H1 (cell line): Measurements from ENCODE around the gene SLC24A3. TPM values are rescaled to one million over a fixed set of nuclear protein-coding genes. Genes with fewer than 3 reads are reported as not detected.

Experiments used
- CTCF ChIA-PET: fragments of 300-600 bp; sonication (Branson Sonifier 250); formaldehyde crosslinking; loops from one replicate; lab custom pipeline; 2021; ENCODE audit not compliant: partially characterized antibody; lab: Charles Lee
- POLR2A ChIA-PET: fragments of 300-600 bp; sonication (Branson Sonifier 250); formaldehyde crosslinking; loops from one replicate; lab custom pipeline; 2021; ENCODE audit warnings: inconsistent platforms; ENCODE audit not compliant: partially characterized antibody; lab: Charles Lee
- DNase-seq, 2 experiments: peaks; one replicate each; pipeline versions ENCODE4 v3.0.0 to v3.0.0-alpha.2; 2010 to 2022; ENCODE audit warnings: low spot score in 2 of 2, low read depth in 1 of 2, mixed read lengths in 1 of 2
- FAIRE-seq: peaks from 2 replicates; lab custom pipeline; 2011; peaks lifted over from hg19 to GRCh38; lab: Jason Lieb, UNC
- H2AFZ ChIP-seq: 2 replicates; pipeline ENCODE4 v1.8.1; 2012; ENCODE audit warnings: low read length, inconsistent platforms
- H2AK5ac ChIP-seq: 2 replicates; pipeline ENCODE4 v1.6.1; 2013; ENCODE audit warnings: low read depth, low read length
- H2BK120ac ChIP-seq: replicated peaks from 2 replicates; pipeline ENCODE3; 2013; ENCODE audit warnings: low read depth, low read length, inconsistent platforms
- H2BK12ac ChIP-seq: 2 replicates; pipeline ENCODE4 v1.6.1; 2013; ENCODE audit warnings: low read depth, low read length
- H2BK15ac ChIP-seq: 2 replicates; pipeline ENCODE4 v1.6.1; 2013; ENCODE audit warnings: low read length
- H2BK20ac ChIP-seq: 2 replicates; pipeline ENCODE4 v1.6.1; 2013; ENCODE audit warnings: low read length
- H2BK5ac ChIP-seq: 2 replicates; pipeline ENCODE4 v1.6.1; 2013; ENCODE audit warnings: low read depth, low read length
- H3K14ac ChIP-seq: 2 replicates; pipeline ENCODE4 v1.6.1; 2013; ENCODE audit warnings: inconsistent platforms; ENCODE audit not compliant: insufficient read length
- H3K18ac ChIP-seq: 2 replicates; pipeline ENCODE4 v1.6.1; 2013; ENCODE audit warnings: low read length; ENCODE audit errors: extremely low read depth
- H3K23ac ChIP-seq: 2 replicates; pipeline ENCODE4 v1.6.1; 2013; ENCODE audit warnings: inconsistent platforms; ENCODE audit not compliant: insufficient read length
- H3K23me2 ChIP-seq: 2 replicates; pipeline ENCODE4 v1.6.1; 2013; ENCODE audit warnings: low read depth, low read length
- H3K27ac ChIP-seq: 2 replicates; pipeline ENCODE4 v1.6.1; 2011; ENCODE audit warnings: low read depth, low read length, inconsistent platforms
- H3K27me3 ChIP-seq, 4 experiments: replicated peaks in 1 of 4; 1 replicate in 1 of 4; 2 replicates in 3 of 4; pipeline versions ENCODE4 v1.6.1 to v1.8.1; 2011 to 2013; ENCODE audit warnings: low read length in 3 of 4, mild to moderate bottlenecking in 3 of 4, inconsistent platforms in 2 of 4, mixed read lengths in 2 of 4, moderate library complexity in 1 of 4; ENCODE audit not compliant: control insufficient read depth in 3 of 4, insufficient read depth in 3 of 4; ENCODE audit errors: extremely low read depth in 1 of 4
- H3K36me3 ChIP-seq, 4 experiments: 2 replicates each; pipeline versions ENCODE4 v1.6.1 to v1.8.1; 2011 to 2013; ENCODE audit warnings: mild to moderate bottlenecking in 4 of 4, low read length in 3 of 4, moderate library complexity in 2 of 4, control low read depth in 1 of 4, inconsistent platforms in 1 of 4; ENCODE audit not compliant: insufficient read depth in 4 of 4, control insufficient read depth in 2 of 4
- H3K4ac ChIP-seq: replicated peaks from 2 replicates; pipeline ENCODE3; 2013; ENCODE audit warnings: low read length, low read depth, mixed read lengths, inconsistent platforms; ENCODE audit not compliant: insufficient read length
- H3K4me1 ChIP-seq, 4 experiments: replicated peaks in 1 of 4; 1 replicate in 1 of 4; 2 replicates in 3 of 4; pipeline versions ENCODE4 v1.6.1 to v1.8.1; 2011 to 2013; ENCODE audit warnings: low read length in 3 of 4, inconsistent platforms in 2 of 4, mixed read lengths in 1 of 4; ENCODE audit not compliant: insufficient read depth in 4 of 4, control insufficient read depth in 3 of 4
- H3K4me2 ChIP-seq, 2 experiments: 2 replicates each; pipeline versions ENCODE4 v1.6.1 to v1.8.1; 2011 to 2013; ENCODE audit warnings: low read depth in 2 of 2, low read length in 2 of 2, control low read depth in 1 of 2, inconsistent platforms in 1 of 2, mild to moderate bottlenecking in 1 of 2; ENCODE audit not compliant: insufficient read depth in 1 of 2
- H3K4me3 ChIP-seq, 4 experiments: fragments of 200-600, 300-600 bp in 1 of 4; sonication (generic), shearing (Covaris generic), sonication (Bioruptor Twin) in 1 of 4; 2 replicates each; pipeline versions ENCODE4 v1.5.1 to v1.8.1; 2011 to 2016; ENCODE audit warnings: low read length in 4 of 4, low read depth in 3 of 4, control low read depth in 2 of 4, inconsistent platforms in 2 of 4, mild to moderate bottlenecking in 2 of 4, mixed read lengths in 1 of 4, moderate library complexity in 1 of 4; ENCODE audit not compliant: insufficient read depth in 2 of 4; ENCODE audit errors: extremely low read depth in 1 of 4
- H3K56ac ChIP-seq: replicated peaks from 2 replicates; pipeline ENCODE3; 2013; ENCODE audit warnings: low read depth, mild to moderate bottlenecking, mixed read lengths, low read length, inconsistent platforms; ENCODE audit not compliant: insufficient read length
- H3K79me1 ChIP-seq: 2 replicates; pipeline ENCODE4 v1.6.1; 2013; ENCODE audit warnings: low read depth, low read length, control low read depth
- H3K79me2 ChIP-seq, 2 experiments: 2 replicates each; pipeline versions ENCODE4 v1.6.1 to v1.8.1; 2012 to 2013; ENCODE audit warnings: low read length in 2 of 2, mild to moderate bottlenecking in 2 of 2, inconsistent platforms in 1 of 2; ENCODE audit not compliant: insufficient read depth in 2 of 2, control insufficient read depth in 1 of 2
- H3K9ac ChIP-seq, 4 experiments: replicated peaks in 1 of 4; 1 replicate in 1 of 4; 2 replicates in 3 of 4; pipeline versions ENCODE4 v1.6.1 to v1.8.1; 2011 to 2013; ENCODE audit warnings: low read depth in 3 of 4, low read length in 3 of 4, control low read depth in 2 of 4, mild to moderate bottlenecking in 2 of 4, moderate library complexity in 2 of 4, inconsistent platforms in 1 of 4; ENCODE audit errors: extremely low read depth in 1 of 4
- H3K9me3 ChIP-seq, 2 experiments: 2 replicates each; pipeline versions ENCODE4 v1.6.1 to v1.8.1; 2012 to 2013; ENCODE audit warnings: mild to moderate bottlenecking in 2 of 2, moderate library complexity in 2 of 2, control low read depth in 1 of 2, inconsistent platforms in 1 of 2, low read depth in 1 of 2, low read length in 1 of 2, mixed read lengths in 1 of 2; ENCODE audit not compliant: insufficient read depth in 2 of 2
- H4K20me1 ChIP-seq, 2 experiments: replicated peaks in 1 of 2; 2 replicates each; pipeline versions ENCODE3 to v1.8.1; 2011 to 2013; ENCODE audit warnings: inconsistent platforms in 2 of 2, low read length in 2 of 2, mild to moderate bottlenecking in 1 of 2; ENCODE audit not compliant: insufficient read depth in 2 of 2, control insufficient read depth in 1 of 2
- H4K5ac ChIP-seq: 2 replicates; pipeline ENCODE4 v1.6.1; 2013; ENCODE audit warnings: low read length, low read depth, mixed read lengths, inconsistent platforms; ENCODE audit not compliant: insufficient read length
- H4K8ac ChIP-seq: 2 replicates; pipeline ENCODE4 v1.8.0; 2013; ENCODE audit warnings: mild to moderate bottlenecking, moderate library complexity, low read length, inconsistent platforms; ENCODE audit not compliant: insufficient read depth; ENCODE audit errors: extremely low read depth
- H4K91ac ChIP-seq: replicated peaks from 2 replicates; pipeline ENCODE3; 2013; ENCODE audit warnings: low read length, mixed read lengths, inconsistent platforms; ENCODE audit not compliant: insufficient read length
- ASH2L ChIP-seq: fragments of 200-600, 300-600 bp; sonication (generic); IDR thresholded peaks from one replicate; pipeline ENCODE4 v1.7.1; 2017; ENCODE audit warnings: low read length
- CEBPB ChIP-seq: IDR thresholded peaks from 2 replicates; pipeline ENCODE4 v1.6.1; 2012; ENCODE audit warnings: low read depth, low read length
- CREB1 ChIP-seq: IDR thresholded peaks from 2 replicates; pipeline ENCODE4 v1.6.1; 2012; ENCODE audit warnings: inconsistent platforms
- NRF1 ChIP-seq: IDR thresholded peaks from 2 replicates; pipeline ENCODE4 v1.6.1; 2011; ENCODE audit warnings: mild to moderate bottlenecking, low read depth, low read length, improper control_type of control experiment
- SUZ12 ChIP-seq: fragments of 200-600 bp; sonication (generic); IDR thresholded peaks from 2 replicates; pipeline ENCODE4 v1.6.1; 2012; ENCODE audit warnings: mild to moderate bottlenecking, inconsistent platforms, low read length, moderate library complexity, mixed read lengths
- TEAD4 ChIP-seq: IDR thresholded peaks from 2 replicates; pipeline ENCODE4 v1.6.1; 2012; ENCODE audit warnings: low read depth, low read length, inconsistent platforms, mixed read lengths
- WGBS, 2 experiments: shearing (Covaris generic) in 1 of 2; methylation state at CpG; one replicate each; pipeline versions ENCODE4 v1.1.6 to v1.1.7; 2013 to 2015; ENCODE audit warnings: low lambda C conversion rate in 2 of 2, mixed read lengths in 2 of 2, inconsistent platforms in 1 of 2, low coverage in 1 of 2, missing lambda C conversion rate in 1 of 2; ENCODE audit not compliant: insufficient replicate concordance in 2 of 2, insufficient coverage in 1 of 2, insufficient read length in 1 of 2; ENCODE audit errors: extremely low coverage in 1 of 2, missing lambda C conversion rate in 1 of 2; 5-methylcytosine and 5-hydroxymethylcytosine counted together
- polyA plus RNA-seq, 7 experiments: library from polyadenylated mRNA; depleted of rRNA in 3 of 7; stranded (reverse) in 5 of 7; unstranded in 2 of 7; fragments of >200 nt in 5 of 7; fragments of 200-250 nt in 2 of 7; gene quantifications; 1 replicate in 5 of 7; 2 replicates in 1 of 7; 4 replicates in 1 of 7; pipeline versions ENCODE4 v1.2.1 to v1.2.3, GENCODE V29; 2011 to 2013; ENCODE audit warnings: missing spikeins in 2 of 7, mixed read lengths in 2 of 7
- total RNA-seq: library from RNA; stranded (reverse); fragmentation: NEBNext Ultra II Directional; extraction: Animal tissue kit (Norgen Biotek cat#: 25700); gene quantifications from 2 replicates; pipeline ENCODE4 v1.2.1, GENCODE V29; 2021

Gene SLC24A3
- total and polyA plus RNA-seq, 2 of the 8 experiments (the other 6 are each of a cell fraction or from before 2014, with no cell fraction given): 4.5 to 6.3 TPM

DNA sequence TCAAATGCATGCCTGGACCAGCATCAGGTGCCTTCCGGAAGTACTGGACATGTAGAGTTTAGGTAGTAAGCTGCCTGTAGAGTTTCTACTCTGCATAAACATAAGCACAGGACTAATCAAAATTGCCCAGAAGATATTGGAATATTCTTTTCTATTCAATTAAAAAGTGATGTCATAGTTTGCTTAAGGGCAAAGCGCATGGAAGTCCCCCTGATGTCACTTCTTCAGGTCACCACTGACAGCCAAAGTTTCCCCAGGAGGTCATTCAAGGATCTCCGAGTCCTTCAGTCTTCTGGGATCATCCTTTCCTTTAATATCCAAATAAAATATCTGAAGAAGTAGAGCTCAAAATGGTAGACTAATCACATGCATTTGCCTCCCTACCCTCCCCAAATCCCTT, 528.1 kb downstream of the SLC24A3 start:
- Histone ChIP-seq H2BK12ac (no peak overlapping the region), H3K27ac (no peak overlapping the region), H3K56ac (no peak overlapping the region), H3K4me1 (peaks cover 0 to 5% (median under 1%) of the 10 kb centered on the region in 4 experiments; a peak in 2 of 7 replicates), H3K79me1 (no peaks in the 10 kb centered on the region; the same call in 1 of the 2 replicates), H4K20me1 (no peaks in the 10 kb centered on the region), H2BK20ac (no peak overlapping the region), H2BK15ac (no peak overlapping the region), H3K9me3 (peaks cover 2 to 4% of the 10 kb centered on the region in 2 experiments; a peak in 2 of 4 replicates), H4K8ac (no peak overlapping the region; the same call in 1 of the 2 replicates), H3K79me2 (no peaks in the 10 kb centered on the region), H3K4me2 (no peak overlapping the region), H3K36me3 (no peaks in the 10 kb centered on the region), H3K27me3 (no peaks in the 10 kb centered on the region; a peak in 1 of 7 replicates), H3K4me3 (no peak overlapping the region), H3K14ac (no peak overlapping the region), H3K4ac (no peak overlapping the region), H3K23me2 (no peaks in the 10 kb centered on the region), H2AFZ (no peak overlapping the region), H4K5ac (no peak overlapping the region), H3K9ac (no peak overlapping the region), H2AK5ac (no peak overlapping the region), H4K91ac (no peak overlapping the region), H3K18ac (no peak overlapping the region), H2BK120ac (no peak overlapping the region), H3K23ac (no peak overlapping the region), H2BK5ac (no peak overlapping the region)
- ChIA-PET POLR2A (no interaction called here), CTCF (interaction anchor here (2.3 kb wide), 1 partner anchor 47 kb away, joined by 6 read pairs; no protein-coding TSS in a partner anchor)
- DNase-seq (no peak), FAIRE-seq (no peak)
- WGBS, 2 experiments: 75% methylated on average over 3 of the region's 3 CpGs; no CpG with 5 or more reads in 1 of the 2 experiments
- TF ChIP-seq SUZ12 (no peak), CREB1 (no peak), TEAD4 (no peak), NRF1 (no peak), CEBPB (no peak), ASH2L (no peak)
